HG03108 (cell line): Measurements from ENCODE around the gene MDN1.

ENCODE experiments used
- ATAC-seq: cut with Tn5 transposase; IDR thresholded peaks from one replicate; pipeline ENCODE4 v1.9.1; 2021; ENCODE audit warnings: moderate library complexity; ENCODE audit not compliant: unreplicated experiment

Gene MDN1

GRCh38 chr6:89702349-89702748 lies 117.2 kb downstream of the MDN1 start:
- no peak for ATAC-seq

- no peak for ATAC-seq
These were observed 123.9 kb downstream of the MDN1 start for GRCh38 chr6:89695667-89696066.

GRCh38 chr6:89694428-89694827 lies 125.2 kb downstream of the MDN1 start:
- ATAC-seq, result no peak

GRCh38 chr6:89693207-89693606 lies 126.4 kb downstream of the MDN1 start:
- no peak for ATAC-seq

- no peak for ATAC-seq
These were observed 127.3 kb downstream of the MDN1 start for GRCh38 chr6:89692256-89692655.

GRCh38 chr6:89690944-89691324 lies 128.7 kb downstream of the MDN1 start:
- ATAC-seq, result no peak

DNA sequence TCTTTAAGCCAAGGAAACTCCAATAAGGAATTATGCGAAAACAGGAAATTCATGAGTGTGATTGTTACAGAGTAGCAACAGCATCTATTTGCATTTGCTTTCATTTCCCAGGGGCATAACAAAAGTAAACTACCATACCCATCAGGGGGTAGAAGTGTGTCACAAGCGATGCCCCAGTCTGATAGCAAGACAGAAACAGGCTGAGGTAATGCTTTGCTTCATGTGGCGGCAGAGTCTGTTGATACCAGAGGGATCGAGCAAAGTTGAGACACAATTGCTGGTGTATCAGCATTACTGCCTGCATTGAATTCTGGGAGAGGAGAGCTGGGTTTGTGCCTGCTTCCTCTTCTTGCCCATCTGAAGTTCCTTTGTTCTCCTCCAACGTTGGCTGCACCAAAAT lies 129.9 kb downstream of the MDN1 start:
- no peak for ATAC-seq

GRCh38 chr6:89688328-89688727 lies 131.3 kb downstream of the MDN1 start:
- no peak for ATAC-seq

GRCh38 chr6:89685311-89685710 lies 134.3 kb downstream of the MDN1 start:
- ATAC-seq, result no peak

DNA sequence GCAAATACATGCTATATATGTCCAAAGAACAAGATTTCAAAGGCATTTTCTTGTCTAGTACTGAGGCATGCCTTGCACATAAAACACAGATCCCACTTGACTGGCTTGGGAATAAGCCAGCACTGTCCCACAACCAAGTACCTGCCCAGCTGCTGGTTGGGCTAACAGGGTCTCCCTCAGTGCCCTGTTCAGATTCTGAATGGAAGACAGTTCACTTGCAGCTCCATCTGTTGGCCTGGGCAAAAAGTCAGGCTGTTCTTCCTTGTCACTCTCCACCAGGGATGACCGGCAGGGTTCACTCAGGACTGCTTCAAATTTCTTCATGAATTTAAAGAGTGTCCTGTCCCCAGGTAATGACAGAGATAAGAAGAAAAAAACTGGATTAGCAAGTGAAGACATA lies 136.6 kb downstream of the MDN1 start:
- ATAC-seq, result no peak

- no peak for ATAC-seq
These were observed 137.5 kb downstream of the MDN1 start for GRCh38 chr6:89681983-89682564.

DNA sequence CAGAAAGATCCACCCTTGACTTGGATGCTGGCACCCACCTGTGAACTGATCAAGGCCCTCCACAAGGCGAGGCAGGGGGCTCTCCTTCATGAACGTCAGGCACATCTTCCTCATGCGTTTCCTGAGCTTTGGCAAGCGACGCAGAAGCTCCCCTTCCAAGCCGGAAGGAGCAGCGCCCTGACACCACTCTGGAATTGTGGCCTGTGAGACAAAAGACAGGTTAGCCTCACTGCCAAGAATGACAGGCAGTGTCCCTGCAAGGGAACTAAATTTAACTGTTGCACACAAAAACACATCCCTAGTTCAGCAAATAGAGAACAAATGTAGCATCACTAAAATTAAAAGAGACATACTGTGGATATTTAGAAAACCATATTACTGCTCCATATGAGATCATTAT lies 139.0 kb downstream of the MDN1 start:
- ATAC-seq, result no peak

DNA sequence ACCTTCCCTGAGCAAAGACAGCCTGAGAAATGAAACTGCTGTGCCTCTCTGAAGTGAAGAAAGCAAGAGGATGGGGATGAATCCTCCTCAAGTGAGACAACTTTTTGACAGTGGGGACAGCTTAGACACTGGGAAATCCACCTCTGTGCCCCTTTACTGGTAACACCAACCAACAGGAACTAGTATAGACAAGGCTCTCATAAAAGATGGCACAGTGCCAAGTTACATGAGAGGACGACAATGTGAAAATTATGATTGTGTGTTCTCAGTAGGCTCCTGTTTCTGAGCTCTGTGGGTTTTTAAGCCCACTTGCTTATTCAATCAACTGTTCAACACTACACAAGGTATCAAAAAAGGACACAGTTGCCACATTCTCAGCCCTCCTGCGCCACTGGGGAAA lies 139.4 kb downstream of the MDN1 start:
- ATAC-seq, result no peak

DNA sequence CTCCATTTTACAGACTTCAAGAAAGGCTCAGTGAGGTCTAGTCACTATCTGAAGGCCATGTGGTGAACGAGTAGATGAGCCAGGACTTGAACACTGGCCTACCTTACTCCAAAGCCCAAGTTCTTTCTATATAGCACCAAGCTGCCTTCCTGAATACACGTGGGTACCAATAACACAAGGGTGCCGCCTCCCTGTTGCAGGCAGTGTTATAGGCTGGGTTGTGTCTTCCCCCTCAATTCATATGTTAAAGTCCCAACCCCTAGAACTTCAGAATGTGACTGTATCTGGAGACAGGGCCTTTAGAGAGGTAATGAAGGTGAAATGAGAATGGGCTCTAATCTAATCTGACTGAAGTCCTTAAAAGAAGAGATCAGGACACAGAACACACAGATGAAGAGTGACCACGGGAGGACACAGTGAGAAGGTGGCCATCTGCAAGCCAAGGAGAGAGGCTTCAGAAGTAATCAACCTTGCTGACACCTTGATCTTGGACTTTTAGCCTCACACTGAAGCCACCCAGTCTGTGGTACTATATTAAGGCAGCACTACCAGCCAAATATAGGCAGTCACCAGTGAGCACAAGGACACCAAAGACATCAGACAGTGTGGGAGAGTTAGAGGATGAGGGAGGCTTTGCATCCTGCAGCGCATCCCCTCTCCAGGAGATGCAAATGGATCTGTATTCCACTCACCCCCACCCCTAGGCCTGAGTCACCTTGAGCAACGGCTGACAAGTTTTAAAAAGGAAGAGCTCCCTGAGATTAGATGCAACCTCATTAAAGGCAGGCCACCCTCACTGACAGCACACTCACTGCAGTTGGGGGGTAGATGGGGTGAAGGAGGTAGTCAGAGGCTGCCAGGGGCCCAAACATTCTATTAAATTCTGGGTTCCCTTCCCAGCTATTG lies 140.1 kb downstream of the MDN1 start:
- ATAC-seq, result no peak

GRCh38 chr6:89678531-89678930 lies 141.1 kb downstream of the MDN1 start:
- ATAC-seq, result no peak

GRCh38 chr6:89675949-89676748 lies 143.4 kb downstream of the MDN1 start:
- no peak for ATAC-seq

- ATAC-seq, result no peak
These were observed 148.5 kb downstream of the MDN1 start for GRCh38 chr6:89670935-89671565.

DNA sequence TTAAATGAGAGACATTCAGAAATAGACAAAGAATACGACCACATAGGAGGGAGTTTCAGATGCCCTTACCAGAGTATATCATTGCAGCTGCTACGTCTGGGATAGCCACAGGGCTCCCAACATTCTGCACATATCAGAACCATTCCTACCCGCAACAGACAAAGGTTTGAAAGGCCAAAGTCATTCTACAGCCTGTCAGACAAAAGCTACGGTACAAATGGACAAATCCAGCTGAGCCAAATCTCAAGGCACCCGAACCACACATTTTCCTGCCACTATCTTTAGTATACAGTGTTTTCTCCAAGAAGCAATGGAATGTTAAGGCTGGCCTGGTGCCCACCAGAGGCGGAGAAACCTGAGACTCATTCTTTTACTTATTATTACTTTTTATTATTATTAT lies 150.6 kb downstream of the MDN1 start:
- no peak for ATAC-seq

DNA sequence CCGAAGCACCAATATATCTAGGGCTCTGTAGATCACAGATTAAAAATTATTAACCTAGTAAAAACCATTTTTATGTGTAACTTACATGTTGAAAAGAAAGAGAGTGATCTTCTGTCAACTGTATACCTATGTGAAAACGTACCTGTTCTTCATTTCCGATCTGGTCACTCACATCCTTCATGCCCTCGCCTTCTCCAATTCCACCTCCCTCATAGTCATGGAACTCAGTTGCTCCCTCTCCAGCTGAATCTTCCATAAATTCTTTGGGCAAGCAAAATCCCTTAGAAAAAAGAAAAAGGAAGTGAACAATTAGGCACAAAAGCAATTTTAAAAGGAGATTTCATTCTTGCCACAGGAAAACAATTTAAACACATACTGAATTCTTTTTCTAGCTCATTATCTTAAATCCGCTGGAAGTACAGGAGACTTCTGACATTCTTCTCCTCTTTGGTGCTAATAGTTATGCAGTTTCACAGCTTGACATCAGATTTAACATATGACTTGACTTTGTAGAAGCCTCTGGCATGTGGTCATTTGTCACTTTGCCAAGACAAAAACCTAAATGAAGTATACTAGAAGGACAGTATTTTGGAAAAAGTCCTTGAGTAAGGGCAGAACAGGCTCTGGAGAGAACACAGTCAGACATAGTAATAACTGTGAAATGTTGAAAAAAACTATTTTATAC lies 151.6 kb downstream of the MDN1 start:
- no peak for ATAC-seq

GRCh38 chr6:89662659-89663223 lies 156.9 kb downstream of the MDN1 start:
- no peak for ATAC-seq
